ENCODE data around the gene DRC1.

GRCh38 chr2:26485099-26485498, 83.4 kb downstream of the DRC1 start:
- TF ChIP-seq CTCF (IDR thresholded peaks at IDR 0.05), result no peak
- no peak for TF ChIP-seq EP300 (IDR thresholded peaks at IDR 0.05)
